Glomerular visceral epithelial cell (primary cell): Measurements from ENCODE around the gene KLHL30.

Experiments used
- DNase-seq: peaks from one replicate; pipeline ENCODE4 v3.0.0-alpha.2; 2016; ENCODE audit errors: extremely low spot score

KLHL30 gene

DNA sequence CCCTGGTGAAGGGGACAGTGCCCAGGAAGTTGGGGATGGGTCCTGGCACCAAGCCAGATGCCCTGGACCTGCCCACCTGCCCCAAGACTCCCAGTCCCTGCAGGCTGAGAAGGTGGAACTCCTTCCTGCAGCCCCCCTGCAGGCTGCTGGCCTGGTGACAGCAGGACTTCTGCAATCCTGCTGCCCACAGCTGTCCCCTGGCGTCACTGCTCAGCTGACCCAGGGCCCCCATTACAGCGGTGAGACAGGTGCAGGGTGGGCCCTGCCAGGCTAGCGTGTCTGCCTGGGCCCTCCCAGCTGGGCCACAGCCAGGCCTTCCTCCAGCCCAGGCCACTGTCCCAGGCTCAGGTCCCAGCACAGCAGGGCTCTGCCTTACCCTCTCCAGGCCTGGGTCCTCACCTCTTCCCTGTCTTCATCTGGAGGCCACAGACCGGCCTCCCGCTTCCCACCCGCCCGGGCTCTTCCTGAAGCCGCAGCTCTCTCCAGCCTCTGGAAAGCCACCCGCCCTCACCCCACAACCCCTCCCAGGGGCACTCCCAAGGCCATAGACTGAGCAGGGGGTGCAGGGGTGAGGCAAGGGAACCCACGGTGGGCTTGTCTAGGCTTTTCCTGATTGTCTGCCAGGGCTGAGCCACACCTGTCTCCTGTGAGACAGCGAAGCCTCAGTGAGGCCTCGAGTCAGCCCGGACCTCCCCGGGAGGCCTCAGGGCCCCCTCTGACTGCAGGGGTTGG is 11.5 kb downstream of the KLHL30 start:
- DNase-seq, result no peak

DNA sequence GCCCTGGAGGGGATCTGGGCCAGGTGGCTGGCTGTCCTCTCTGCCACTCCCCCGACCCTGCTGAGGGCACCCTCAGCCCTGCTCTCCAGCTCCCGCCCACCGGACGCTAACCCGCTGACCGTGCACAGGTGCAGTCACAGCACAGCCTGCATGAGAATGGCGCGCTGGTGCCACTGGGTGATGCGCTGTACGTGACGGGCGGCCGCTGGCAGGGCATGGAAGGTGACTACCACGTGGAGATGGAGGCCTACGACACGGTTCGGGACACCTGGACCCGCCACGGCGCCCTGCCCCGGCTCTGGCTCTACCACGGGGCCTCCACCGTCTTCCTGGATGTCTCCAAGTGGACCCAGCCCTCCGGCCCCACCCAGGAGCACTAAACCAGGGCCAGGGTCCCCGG is 12.2 kb downstream of the KLHL30 start:
- DNase-seq, result no peak

GRCh38 chr2:238151205-238151604 is 12.7 kb downstream of the KLHL30 start:
- no peak for DNase-seq

DNA sequence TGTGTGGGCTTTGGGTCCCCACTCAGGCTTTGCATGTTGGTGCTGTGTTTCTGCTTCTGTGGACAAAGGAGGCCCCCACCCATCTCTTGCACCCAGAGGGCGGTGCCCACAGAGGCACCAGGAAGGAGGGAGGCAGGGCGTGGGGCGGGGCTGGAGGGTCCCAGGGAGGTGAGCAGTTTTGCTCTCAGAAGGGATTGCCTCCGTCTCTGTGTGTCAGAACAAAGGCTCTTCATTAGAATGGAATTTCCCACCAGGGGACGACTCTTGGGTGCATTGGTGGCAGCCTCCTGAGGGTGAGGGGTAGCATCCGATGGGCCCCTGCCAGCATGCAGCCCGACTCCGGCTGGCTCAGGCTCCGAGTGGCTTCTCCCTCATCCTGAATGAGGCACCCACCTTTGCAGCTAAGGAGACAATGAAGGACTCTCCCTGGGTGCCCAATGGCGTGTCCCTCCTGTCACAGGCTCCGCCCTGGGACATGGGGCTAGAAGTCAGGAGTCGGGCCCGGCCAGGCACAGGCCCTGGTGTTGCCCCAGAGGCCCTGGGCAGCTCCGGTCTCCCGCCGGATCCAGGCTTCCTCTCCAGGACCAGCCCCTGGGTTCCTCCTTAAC is 13.3 kb downstream of the KLHL30 start:
- no peak for DNase-seq

DNA sequence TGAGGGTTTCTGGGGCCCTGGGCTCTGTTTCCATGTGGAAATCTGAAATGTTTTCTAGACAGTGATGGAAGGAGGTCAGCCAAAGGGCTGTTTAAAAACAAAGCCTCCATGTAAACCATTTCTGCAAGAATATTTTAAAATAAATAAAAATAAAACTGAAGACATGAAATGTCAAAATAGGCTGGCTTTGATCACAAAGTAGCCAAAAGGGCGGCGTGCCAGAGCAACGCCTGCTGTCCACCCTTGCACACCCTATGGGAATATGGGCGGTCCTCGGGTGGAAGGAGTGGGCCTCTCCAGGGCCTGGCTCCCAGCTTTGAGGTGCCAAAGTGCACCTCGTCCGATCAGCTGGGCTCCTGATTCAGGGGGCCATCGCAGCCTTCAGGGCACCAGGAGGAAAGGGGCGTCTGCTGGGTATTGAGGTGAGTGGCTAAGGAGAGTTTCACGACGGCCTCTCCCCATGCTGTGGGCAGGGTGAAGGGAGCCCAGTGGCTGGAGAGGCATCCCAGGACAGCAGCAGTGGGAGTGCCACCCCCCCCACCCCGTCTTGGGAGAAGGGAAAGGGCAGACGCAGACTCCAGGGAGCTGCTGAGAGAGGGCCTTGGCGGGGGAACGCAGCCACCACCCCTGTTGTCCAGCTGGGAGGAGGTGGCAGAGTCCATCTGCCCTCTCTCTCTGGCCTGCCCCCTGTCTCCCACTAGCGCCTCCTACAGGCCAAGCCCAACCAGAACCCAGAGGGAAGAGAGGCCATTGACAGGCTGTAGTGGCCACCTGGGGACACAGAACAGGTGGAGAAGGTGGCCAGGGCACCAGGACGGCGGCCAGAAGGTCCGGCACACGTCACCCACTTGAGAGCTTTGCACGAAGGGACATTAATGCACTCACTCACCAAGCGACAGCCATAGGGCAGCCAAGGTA is 14.6 kb downstream of the KLHL30 start:
- DNase-seq, result no peak

- DNase-seq, result no peak
Observed at GRCh38 chr2:238154570-238154969, 16.1 kb downstream of the KLHL30 start.

DNA sequence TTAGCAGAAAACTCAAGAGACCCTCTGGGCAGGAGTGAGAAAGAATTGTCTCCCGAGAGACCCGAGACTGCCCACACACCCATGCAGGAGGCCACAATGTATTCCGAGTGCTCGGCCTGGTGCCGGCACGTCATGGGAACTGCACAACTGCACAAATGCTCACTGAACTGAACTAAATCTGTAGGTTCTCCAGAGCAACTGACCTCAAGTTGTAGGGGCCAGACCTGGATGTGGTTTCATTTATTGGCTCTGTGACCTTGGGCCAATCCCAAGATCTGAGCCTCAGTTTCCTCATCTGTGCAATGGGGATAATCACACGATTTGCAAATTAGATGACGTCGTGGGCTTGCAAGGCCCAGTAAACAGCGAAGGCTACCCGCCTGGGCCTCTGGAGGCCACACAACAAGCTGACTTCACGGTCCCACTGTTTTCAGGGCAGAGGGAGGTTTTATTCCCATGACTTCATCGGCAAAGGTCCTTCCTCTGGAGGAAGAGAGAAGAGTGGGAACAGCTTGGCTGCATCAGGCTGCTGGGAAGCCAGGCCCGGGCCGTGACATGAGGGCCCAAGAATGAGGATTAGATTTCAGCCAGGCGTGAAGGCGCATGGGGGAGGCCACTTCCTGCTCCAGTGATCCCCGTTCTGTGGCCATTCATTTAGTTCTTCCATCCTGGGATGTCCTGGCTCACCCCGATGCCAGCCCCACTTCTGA is 16.7 kb downstream of the KLHL30 start:
- DNase-seq, result peak; percentile 99

- peak; percentile 80 for DNase-seq
Observed at GRCh38 chr2:238155761-238156694, 17.6 kb downstream of the KLHL30 start.

- no peak for DNase-seq
Observed at GRCh38 chr2:238157506-238158017, 19.1 kb downstream of the KLHL30 start.

- no peak for DNase-seq
Observed at GRCh38 chr2:238158018-238158508, 19.6 kb downstream of the KLHL30 start.

- peak; percentile 69 for DNase-seq
Observed at GRCh38 chr2:238158509-238159070, 20.1 kb downstream of the KLHL30 start, which contains the start of gene ERFE. Gene ERFE (plus strand): TSS chr2:238158970. CDS start chr2:238159008, 38 bp downstream.

DNA sequence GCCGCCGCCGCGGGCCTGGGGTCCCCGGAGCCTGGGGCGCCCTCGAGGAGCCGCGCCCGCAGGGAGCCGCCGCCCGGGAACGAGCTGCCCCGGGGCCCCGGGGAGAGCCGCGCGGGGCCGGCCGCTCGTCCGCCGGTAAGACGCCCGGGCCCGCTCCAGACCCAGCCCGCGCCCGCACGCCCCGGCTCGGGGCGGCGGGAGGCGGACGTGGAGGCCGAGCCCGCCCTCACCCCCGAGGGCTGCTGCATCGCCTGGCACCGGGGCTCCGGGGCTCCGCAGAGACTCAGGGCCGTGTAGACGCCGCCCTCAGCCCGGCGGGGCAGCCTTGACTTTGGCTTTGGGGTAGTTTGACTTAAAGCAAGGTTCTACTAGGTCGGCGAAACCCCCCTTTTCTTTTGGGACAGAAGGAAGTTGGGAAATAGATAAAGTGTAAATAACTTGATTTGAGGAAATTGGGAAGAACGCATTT is 20.6 kb downstream of the KLHL30 start:
- no peak for DNase-seq

DNA sequence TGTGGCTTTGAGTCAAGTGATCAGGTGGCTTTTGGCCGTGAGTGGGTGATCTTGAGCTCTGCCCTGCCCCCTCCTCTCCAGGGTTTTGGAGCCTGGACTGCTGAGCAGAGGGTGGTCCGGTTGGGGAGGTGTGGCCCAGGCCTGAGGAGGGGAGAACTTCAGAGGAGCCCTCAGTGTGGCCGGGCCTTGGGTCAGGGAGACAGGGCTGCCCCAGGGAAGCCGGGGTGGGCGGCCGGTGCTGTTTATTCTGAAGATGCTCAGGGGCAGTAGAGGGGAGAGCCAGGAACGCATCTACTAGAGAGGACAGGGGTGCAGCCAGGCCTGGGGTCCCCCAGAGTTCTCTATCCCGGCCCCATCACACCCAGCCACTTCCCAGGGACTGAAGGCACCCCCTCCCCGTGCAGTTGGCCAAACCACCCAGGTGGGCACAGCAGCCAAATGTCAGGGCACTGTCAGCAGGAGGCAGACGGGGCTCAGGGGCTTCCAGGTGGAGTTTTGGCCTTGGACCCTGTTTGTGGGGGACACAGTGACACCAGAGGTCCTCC is 21.3 kb downstream of the KLHL30 start:
- no peak for DNase-seq

DNA sequence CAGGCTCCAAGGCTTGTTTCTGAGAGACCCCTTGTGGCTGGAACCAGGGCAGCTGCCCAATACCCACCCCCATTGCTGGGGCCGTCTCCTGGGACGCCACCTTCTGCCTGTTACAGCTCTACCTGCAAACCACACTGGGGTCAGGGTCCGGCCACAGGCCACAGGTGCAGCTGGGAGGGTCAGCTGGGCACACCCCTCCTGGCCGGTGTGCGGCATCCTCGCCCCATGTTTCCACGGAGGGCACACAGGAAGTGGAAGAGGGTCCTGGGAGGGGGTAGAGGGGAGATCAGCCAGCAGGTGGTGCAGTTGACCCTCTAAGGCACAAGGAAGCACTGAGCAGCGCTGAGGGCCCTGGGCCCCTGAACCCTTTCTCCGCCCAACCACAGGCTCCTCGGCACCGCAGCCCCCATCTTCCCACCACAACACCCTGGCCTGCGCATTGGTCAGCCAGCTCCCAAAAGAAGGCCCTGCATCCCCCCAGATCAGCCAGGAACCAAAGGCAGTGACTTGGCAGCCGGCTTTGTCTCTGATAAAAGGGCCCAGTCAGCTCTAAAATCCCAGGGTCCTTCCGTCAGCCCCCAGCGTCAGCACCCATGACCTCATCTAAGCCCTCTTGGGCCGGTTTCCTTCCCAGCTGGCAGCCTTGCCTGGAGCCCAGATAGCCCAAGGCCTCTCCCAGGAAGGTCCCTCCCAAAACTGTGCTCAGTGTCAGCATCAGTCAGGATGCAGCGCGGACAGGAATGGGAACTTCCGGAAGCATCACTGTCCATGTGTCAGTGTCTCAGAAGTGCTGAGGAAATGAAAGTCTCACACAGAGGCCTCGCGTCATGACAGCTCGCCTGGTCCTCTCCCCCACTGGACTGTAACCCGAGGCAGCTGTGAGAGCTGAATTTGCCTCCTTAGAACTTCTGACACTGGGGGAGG is 22.0 kb downstream of the KLHL30 start:
- no peak for DNase-seq

DNA sequence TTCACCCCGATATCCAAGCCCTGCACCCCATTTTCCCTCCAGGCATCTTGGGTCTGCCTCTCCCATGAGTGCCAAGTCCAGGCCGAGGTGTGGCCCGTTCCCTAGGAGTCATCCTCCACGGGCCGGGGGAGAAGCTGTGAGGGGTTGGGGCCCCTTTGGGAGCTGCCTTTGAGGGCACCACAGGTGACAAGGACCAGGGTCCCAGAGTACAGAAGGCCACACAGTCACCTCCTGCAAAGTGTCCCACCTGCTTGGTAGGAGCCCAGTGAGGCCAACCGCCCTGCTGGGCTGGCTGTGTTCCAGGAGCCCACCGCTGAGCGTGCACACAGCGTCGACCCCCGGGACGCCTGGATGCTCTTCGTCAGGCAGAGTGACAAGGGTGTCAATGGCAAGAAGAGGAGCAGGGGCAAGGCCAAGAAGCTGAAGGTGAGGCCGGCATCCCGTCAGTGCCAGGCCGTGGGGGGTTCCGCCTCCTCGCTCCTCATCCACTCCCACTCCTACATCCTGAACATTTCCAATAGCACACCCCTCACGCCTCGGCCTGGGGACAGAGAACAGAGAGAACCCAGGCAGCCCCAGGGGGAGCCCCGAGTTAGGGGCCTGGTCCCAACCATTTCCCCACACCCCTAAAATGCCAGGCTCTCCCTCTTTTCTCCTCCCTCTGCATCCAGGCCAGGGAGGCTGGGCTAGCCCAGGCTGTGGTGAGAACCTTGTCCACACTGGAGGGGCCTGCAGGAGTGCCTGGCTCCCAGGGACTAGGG is 23.0 kb downstream of the KLHL30 start:
- DNase-seq, result no peak

GRCh38 chr2:238162251-238162845 is 23.9 kb downstream of the KLHL30 start:
- DNase-seq, result no peak

- DNase-seq, result peak; percentile 60
Observed at GRCh38 chr2:238162846-238163441, 24.5 kb downstream of the KLHL30 start.
